Measurements from ENCODE around the gene ESYT2.
"Not testable (repeated sequence)": the region's sequence is repeated elsewhere in the genome, so short reads cannot be mapped to it uniquely, and the experiment has no call there.

ESYT2 gene

DNA sequence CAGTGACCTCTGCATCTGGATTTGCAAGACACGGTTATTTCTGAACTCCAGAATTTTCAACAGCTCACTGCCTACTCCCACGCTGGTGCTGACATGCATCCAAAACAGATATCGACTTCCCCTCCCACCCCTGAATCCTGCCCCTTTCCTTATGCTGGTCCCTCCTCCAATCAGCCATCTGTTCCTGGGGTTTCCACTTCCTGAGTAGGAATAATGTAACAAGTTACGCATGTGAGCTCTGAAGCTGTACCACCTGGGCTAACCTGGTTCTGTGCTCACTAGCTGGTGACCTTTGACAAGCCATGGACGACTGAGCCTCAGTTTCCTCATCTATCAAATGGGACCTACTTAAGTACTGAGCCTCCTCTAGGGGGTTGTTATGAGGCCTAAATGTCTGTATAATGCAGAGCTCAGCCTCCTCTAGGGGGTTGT, 123.0 kb downstream of the ESYT2 start:
- no peaks in the 10 kb centered on the region for H4K20me1 ChIP-seq (ENCODE audit: insufficient read depth, low read length)
- H3K36me3 ChIP-seq (replicated peaks; ENCODE audit: insufficient read depth, low read length): no peaks in the 10 kb centered on the region; the same call in 1 of the 2 replicates
- H3K27ac ChIP-seq (ENCODE audit: low read length): no peak overlapping the region
- no peak overlapping the region for H3K9ac ChIP-seq (ENCODE audit: low read length)
- DNase-seq: no peak
- no peak overlapping the region for H2AFZ ChIP-seq (ENCODE audit: low read length)
- H3F3A ChIP-seq (ENCODE audit: insufficient read depth, low read length): peaks cover 7% of the 10 kb centered on the region
- H3K9me3 ChIP-seq (replicated peaks; ENCODE audit: insufficient read depth, low read length): no peaks in the 10 kb centered on the region
- no peaks in the 10 kb centered on the region for H3K9me2 ChIP-seq (replicated peaks; ENCODE audit: insufficient read depth, low read length)
- peaks cover 33% of the 10 kb centered on the region for H3K79me2 ChIP-seq (ENCODE audit: low read length)
- H3K4me1 ChIP-seq (ENCODE audit: low read length): peaks cover 22% of the 10 kb centered on the region
- no peaks in the 10 kb centered on the region for H3K27me3 ChIP-seq (replicated peaks; ENCODE audit: insufficient read depth, low read length)
- no peak overlapping the region for H3K4me3 ChIP-seq (ENCODE audit: low read length)
- no peak overlapping the region for H3K4me2 ChIP-seq (ENCODE audit: low read depth, low read length)
- TF ChIP-seq EZH2phosphoT487 (IDR thresholded peaks at IDR 0.05; ENCODE audit: low read length): no peak
- TF ChIP-seq, protein P1, sequence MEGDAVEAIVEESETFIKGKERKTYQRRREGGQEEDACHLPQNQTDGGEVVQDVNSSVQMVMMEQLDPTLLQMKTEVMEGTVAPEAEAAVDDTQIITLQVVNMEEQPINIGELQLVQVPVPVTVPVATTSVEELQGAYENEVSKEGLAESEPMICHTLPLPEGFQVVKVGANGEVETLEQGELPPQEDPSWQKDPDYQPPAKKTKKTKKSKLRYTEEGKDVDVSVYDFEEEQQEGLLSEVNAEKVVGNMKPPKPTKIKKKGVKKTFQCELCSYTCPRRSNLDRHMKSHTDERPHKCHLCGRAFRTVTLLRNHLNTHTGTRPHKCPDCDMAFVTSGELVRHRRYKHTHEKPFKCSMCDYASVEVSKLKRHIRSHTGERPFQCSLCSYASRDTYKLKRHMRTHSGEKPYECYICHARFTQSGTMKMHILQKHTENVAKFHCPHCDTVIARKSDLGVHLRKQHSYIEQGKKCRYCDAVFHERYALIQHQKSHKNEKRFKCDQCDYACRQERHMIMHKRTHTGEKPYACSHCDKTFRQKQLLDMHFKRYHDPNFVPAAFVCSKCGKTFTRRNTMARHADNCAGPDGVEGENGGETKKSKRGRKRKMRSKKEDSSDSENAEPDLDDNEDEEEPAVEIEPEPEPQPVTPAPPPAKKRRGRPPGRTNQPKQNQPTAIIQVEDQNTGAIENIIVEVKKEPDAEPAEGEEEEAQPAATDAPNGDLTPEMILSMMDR (IDR thresholded peaks at IDR 0.05; ENCODE audit: low read length): no peak
- no peak for TF ChIP-seq EZH2 (optimal IDR thresholded peaks at IDR 0.05; ENCODE audit: low read depth, low read length)

DNA sequence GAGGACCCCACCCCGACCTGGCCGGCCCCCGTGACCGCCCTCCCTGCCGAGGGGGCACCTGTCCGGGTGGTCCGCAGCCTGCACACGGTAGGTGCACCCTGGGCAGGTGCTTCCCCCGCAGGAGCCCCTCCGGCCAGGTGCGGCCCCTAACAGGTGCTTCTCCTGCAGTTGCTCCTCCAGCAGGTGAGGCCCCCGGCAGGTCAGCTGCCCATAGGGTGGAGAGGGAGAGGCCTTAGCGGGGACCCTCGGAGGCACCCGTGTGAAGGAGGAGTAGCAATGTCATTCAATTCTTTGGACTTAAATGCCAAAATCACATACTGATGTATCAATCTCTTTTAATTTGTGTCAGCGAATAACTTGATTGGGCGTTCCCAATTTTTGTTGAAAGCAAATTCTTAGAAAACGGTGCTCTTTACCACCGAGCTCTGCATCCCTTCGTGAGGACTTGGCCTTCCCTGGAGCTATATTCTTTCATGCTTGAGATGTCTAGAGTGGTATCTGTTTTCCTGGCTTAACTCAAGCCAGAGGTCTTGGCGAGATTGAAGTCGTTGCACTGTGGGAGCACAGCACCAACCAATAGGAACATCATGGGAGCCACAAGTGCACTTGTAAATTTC, 124.0 kb downstream of the ESYT2 start:
- H3K79me2 ChIP-seq (ENCODE audit: low read length): peaks cover 43% of the 10 kb centered on the region
- DNase-seq: peak; percentile 27
- peaks cover under 1% of the 10 kb centered on the region; the same call in 1 of the 2 replicates for H3K36me3 ChIP-seq (replicated peaks; ENCODE audit: insufficient read depth, low read length)
- H3K27me3 ChIP-seq (replicated peaks; ENCODE audit: insufficient read depth, low read length): no peaks in the 10 kb centered on the region
- peaks cover 17% of the 10 kb centered on the region for H3K4me1 ChIP-seq (ENCODE audit: low read length)
- peak overlapping the region; percentile 69 for H3K4me2 ChIP-seq (ENCODE audit: low read depth, low read length)
- H3K4me3 ChIP-seq (ENCODE audit: low read length): peak overlapping the region; percentile 98
- H4K20me1 ChIP-seq (ENCODE audit: insufficient read depth, low read length): no peaks in the 10 kb centered on the region
- H3K9me3 ChIP-seq (replicated peaks; ENCODE audit: insufficient read depth, low read length): no peaks in the 10 kb centered on the region
- H3K9ac ChIP-seq (ENCODE audit: low read length): peak overlapping the region; percentile 99
- H3K27ac ChIP-seq (ENCODE audit: low read length): peak overlapping the region; percentile 51; the same call in 1 of the 2 replicates
- H2AFZ ChIP-seq (ENCODE audit: low read length): peak overlapping the region; percentile 83
- TF ChIP-seq EZH2phosphoT487 (IDR thresholded peaks at IDR 0.05; ENCODE audit: low read length): no peak
- TF ChIP-seq, protein P1 (IDR thresholded peaks at IDR 0.05; ENCODE audit: low read length): no peak
- no peak for TF ChIP-seq EZH2 (optimal IDR thresholded peaks at IDR 0.05; ENCODE audit: low read depth, low read length)
- H3F3A ChIP-seq (ENCODE audit: insufficient read depth, low read length): peaks cover 7% of the 10 kb centered on the region
- H3K9me2 ChIP-seq (replicated peaks; ENCODE audit: insufficient read depth, low read length): no peaks in the 10 kb centered on the region

DNA sequence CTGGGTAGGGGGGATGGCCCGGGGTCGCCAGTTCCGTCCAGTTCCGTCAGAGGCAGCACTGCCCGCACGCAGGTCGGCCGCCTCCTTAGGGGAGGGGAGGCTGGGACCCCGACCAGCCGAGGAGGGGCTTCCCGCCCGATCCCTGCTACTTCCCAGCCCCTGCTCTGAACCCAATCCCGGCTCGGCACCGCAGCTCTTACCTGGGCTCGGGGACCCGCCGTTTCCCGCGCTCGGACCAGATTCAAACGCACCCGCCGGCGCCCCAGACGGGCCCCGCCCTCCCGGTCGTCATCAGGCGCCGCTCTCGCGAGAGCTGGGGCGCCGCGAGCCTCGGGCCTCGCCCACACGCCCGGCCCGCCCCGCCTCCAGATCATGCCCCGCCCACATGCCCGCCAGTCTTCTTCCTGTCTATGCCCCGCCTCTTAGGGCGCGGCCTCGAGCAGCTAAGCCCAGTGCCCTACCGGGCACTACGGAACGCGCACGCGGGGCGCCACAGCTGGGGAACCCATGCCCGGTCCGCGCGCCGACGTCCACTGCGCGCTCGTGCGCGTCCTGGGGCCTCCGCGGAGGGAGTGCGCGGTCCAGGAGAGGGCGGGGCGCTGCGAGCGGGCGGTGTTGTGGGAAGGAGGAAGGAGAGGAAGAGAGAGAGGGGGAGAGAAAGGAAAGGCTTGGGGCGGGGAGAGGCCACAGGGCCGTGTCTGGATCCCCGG, 124.6 kb downstream of the ESYT2 start, which contains the start of gene NCAPG2:
NCAPG2 (minus strand) TSS at position 281 of the 710 bp plus-strand sequence. CDS start 2,905 bp downstream, outside the sequence.
- peaks cover 7% of the 10 kb centered on the region for H3F3A ChIP-seq (ENCODE audit: insufficient read depth, low read length)
- H3K9me2 ChIP-seq (replicated peaks; ENCODE audit: insufficient read depth, low read length): no peaks in the 10 kb centered on the region
- peaks cover 5% of the 10 kb centered on the region; the same call in 1 of the 2 replicates for H3K36me3 ChIP-seq (replicated peaks; ENCODE audit: insufficient read depth, low read length)
- H3K27ac ChIP-seq (ENCODE audit: low read length): peak within 1 kb of the TSS; percentile 69
- no peaks in the 10 kb centered on the region for H3K9me3 ChIP-seq (replicated peaks; ENCODE audit: insufficient read depth, low read length)
- peak within 1 kb of the TSS; percentile 81 for H3K4me2 ChIP-seq (ENCODE audit: low read depth, low read length)
- no peaks in the 10 kb centered on the region for H3K27me3 ChIP-seq (replicated peaks; ENCODE audit: insufficient read depth, low read length)
- H3K9ac ChIP-seq (ENCODE audit: low read length): peak within 1 kb of the TSS; percentile 99
- no peaks in the 10 kb centered on the region for H4K20me1 ChIP-seq (ENCODE audit: insufficient read depth, low read length)
- H3K79me2 ChIP-seq (ENCODE audit: low read length): peaks cover 49% of the 10 kb centered on the region
- peak; percentile 100 for DNase-seq
- peak within 1 kb of the TSS; percentile 86 for H2AFZ ChIP-seq (ENCODE audit: low read length)
- TF ChIP-seq, protein P1 (IDR thresholded peaks at IDR 0.05; ENCODE audit: low read length): peak; percentile 12
- TF ChIP-seq EZH2 (optimal IDR thresholded peaks at IDR 0.05; ENCODE audit: low read depth, low read length): no peak
- no peak for TF ChIP-seq EZH2phosphoT487 (IDR thresholded peaks at IDR 0.05; ENCODE audit: low read length)
- peaks cover 17% of the 10 kb centered on the region for H3K4me1 ChIP-seq (ENCODE audit: low read length)
- H3K4me3 ChIP-seq (ENCODE audit: low read length): peak within 1 kb of the TSS; percentile 98

DNA sequence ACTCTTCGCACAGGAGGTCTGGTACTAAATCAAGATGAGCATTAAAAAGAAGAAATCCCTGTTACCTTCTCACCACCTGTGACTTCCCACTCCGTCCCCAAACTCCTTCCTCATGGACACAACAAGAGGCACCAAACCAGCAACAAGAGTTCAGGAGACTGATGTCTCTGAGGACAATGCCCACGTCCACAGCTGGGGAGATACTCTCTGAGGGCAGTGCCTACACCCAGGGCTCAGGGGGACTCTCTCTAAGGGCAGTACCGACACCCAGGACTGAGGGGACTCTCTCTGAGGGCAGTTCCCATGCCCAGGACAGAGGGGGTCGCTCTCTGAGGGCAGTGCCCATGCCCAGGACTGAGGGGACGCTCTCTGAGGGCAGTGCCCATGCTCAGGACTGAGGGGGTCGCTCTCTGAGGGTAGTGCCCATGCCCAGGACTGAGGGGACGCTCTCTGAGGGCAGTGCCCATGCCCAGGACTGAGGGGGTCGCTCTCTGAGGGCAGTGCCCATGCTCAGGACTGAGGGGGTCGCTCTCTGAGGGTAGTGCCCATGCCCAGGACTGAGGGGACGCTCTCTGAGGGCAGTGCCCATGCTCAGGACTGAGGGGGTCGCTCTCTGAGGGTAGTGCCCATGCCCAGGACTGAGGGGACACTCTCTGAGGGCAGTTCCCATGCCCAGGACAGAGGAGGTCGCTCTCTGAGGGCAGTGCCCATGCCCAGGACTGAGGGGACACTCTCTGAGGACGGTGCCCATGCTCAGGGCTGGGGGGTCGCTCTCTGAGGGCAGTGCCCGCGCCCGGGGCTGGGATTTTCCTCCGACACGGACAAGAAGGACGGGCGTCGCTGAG, 125.4 kb downstream of the ESYT2 start:
- H3K27me3 ChIP-seq (replicated peaks; ENCODE audit: insufficient read depth, low read length); H4K20me1 ChIP-seq (ENCODE audit: insufficient read depth, low read length); H3K9me3 ChIP-seq (replicated peaks; ENCODE audit: insufficient read depth, low read length); H3K9me2 ChIP-seq (replicated peaks; ENCODE audit: insufficient read depth, low read length); H3K36me3 ChIP-seq (replicated peaks; ENCODE audit: insufficient read depth, low read length); H3F3A ChIP-seq (ENCODE audit: insufficient read depth, low read length): not testable (repeated sequence)
- peaks cover 57% of the 10 kb centered on the region for H3K79me2 ChIP-seq (ENCODE audit: low read length)
- peak overlapping the region; percentile 81 for H3K4me2 ChIP-seq (ENCODE audit: low read depth, low read length)
- DNase-seq: peak; percentile 34
- H2AFZ ChIP-seq (ENCODE audit: low read length): peak overlapping the region; percentile 86
- H3K9ac ChIP-seq (ENCODE audit: low read length): peak overlapping the region; percentile 99
- peak overlapping the region; percentile 98 for H3K4me3 ChIP-seq (ENCODE audit: low read length)
- H3K4me1 ChIP-seq (ENCODE audit: low read length): peaks cover 17% of the 10 kb centered on the region
- H3K27ac ChIP-seq (ENCODE audit: low read length): peak overlapping the region; percentile 69
